Kidney (tissue), 14 donors: ENCODE results near the gene PCBD2. TPM values are rescaled to one million over a fixed set of nuclear protein-coding genes. Genes with fewer than 3 reads are reported as not detected.

Source experiments
- DNase-seq, 5 donors: peaks; one replicate each; pipeline ENCODE4 v3.0.0-alpha.2; 2013 to 2020
- FAIRE-seq: peaks from 2 replicates; lab custom pipeline; 2012; peaks lifted over from hg19 to GRCh38; lab: Jason Lieb, UNC
- H3K27ac ChIP-seq, 2 donors: one replicate each; pipeline ENCODE4 v1.7.0; 2013; ENCODE audit warnings: low read depth in 2 of 2, low read length in 2 of 2, inconsistent platforms in 1 of 2
- H3K27me3 ChIP-seq: one replicate; pipeline ENCODE4 v1.7.1; 2013; ENCODE audit warnings: low read length, inconsistent platforms; ENCODE audit not compliant: control insufficient read depth, insufficient read depth
- H3K36me3 ChIP-seq, 3 donors: one replicate each; pipeline versions ENCODE4 v1.7.0 to v1.7.1; 2013; ENCODE audit warnings: low read length in 3 of 3, control low read depth in 1 of 3, inconsistent platforms in 1 of 3; ENCODE audit not compliant: insufficient read depth in 3 of 3, control insufficient read depth in 2 of 3
- H3K4me1 ChIP-seq, 3 donors: one replicate each; pipeline versions ENCODE4 v1.7.0 to v1.7.1; 2013; ENCODE audit warnings: low read length in 3 of 3, inconsistent platforms in 1 of 3, low read depth in 1 of 3; ENCODE audit not compliant: control insufficient read depth in 2 of 3, insufficient read depth in 2 of 3
- H3K4me3 ChIP-seq, 3 donors: one replicate each; pipeline versions ENCODE4 v1.7.0 to v1.8.1; 2013; ENCODE audit warnings: low read length in 3 of 3, control low read depth in 1 of 3, inconsistent platforms in 1 of 3
- H3K9ac ChIP-seq, 3 donors: one replicate each; pipeline versions ENCODE4 v1.7.0 to v1.7.1; 2013; ENCODE audit warnings: low read length in 3 of 3, control low read depth in 1 of 3, inconsistent platforms in 1 of 3
- H3K9me3 ChIP-seq, 3 donors: one replicate each; pipeline versions ENCODE4 v1.7.0 to v1.7.1; 2013; ENCODE audit warnings: low read length in 3 of 3, control low read depth in 1 of 3, inconsistent platforms in 1 of 3; ENCODE audit not compliant: control insufficient read depth in 2 of 3, insufficient read depth in 1 of 3
- CTCF ChIP-seq: IDR thresholded peaks from 3 replicates; pipeline ENCODE4 v1.5.1; 2012; ENCODE audit warnings: mild to moderate bottlenecking, moderate library complexity, borderline replicate concordance; ENCODE audit not compliant: insufficient read depth; ENCODE audit errors: extremely low read depth
- intact Hi-C: fragments of 100-400 bp; cut with DNase I; formaldehyde crosslinking; loops from one replicate; pipeline ENCODE4 v1.11.1; 2022
- microRNA-seq: library from miRNA; unstranded; fragments of <30 nt; microRNA quantifications from one replicate; pipeline ENCODE4 v1.2.0, GENCODE V29; 2020
- polyA plus RNA-seq: library from polyadenylated mRNA; stranded (reverse); fragments of 350-450 nt; fragmentation: Illumina TruSeq; extraction: RNeasy Lipid Tissue Mini Kit (QIAGEN cat#74804); gene quantifications from one replicate; pipeline ENCODE4 v1.2.3, GENCODE V29; 2014; ENCODE audit warnings: low read depth, low replicate concordance; ENCODE audit not compliant: insufficient read depth
- total RNA-seq: library from RNA; stranded (reverse); fragmentation: NEBNext Ultra II Directional; extraction: Animal tissue kit (Norgen Biotek cat#: 25700); gene quantifications from one replicate; pipeline ENCODE4 v1.2.1, GENCODE V29; 2021
- donor health status: control.
- donor health status: control.
- donor health status: control.
- donor health status: control.
- donor health status: control.
- donor health status: DM: yes; HTN: yes; CAD: no.
- donor health status: Normal renal cell carcinoma (clear cell type).

Gene PCBD2
- total and polyA plus RNA-seq, 2 donors from 2014 or later, result 8.4 to 19.2 TPM

GRCh38 chr5:135011355-135012032 is 106.6 kb downstream of the PCBD2 start:
- no peak for TF ChIP-seq CTCF
- no peaks in the 10 kb centered on the region for H3K27me3 ChIP-seq
- no peak overlapping the region for H3K27ac ChIP-seq
- intact Hi-C loops, result no loop called here
- H3K9ac ChIP-seq, result no peak overlapping the region
- H3K4me3 ChIP-seq, result no peak overlapping the region
- H3K36me3 ChIP-seq, result no peaks in the 10 kb centered on the region
- H3K4me1 ChIP-seq, result no peaks in the 10 kb centered on the region
- DNase-seq (peak in 2 of 5 donors; percentile 31 to 47), FAIRE-seq (no peak)
- no peaks in the 10 kb centered on the region for H3K9me3 ChIP-seq

GRCh38 chr5:135012033-135012588 is 107.2 kb downstream of the PCBD2 start:
- Histone ChIP-seq H3K4me3 (no peak overlapping the region), H3K27ac (no peak overlapping the region), H3K9me3 (no peaks in the 10 kb centered on the region), H3K36me3 (no peaks in the 10 kb centered on the region), H3K27me3 (no peaks in the 10 kb centered on the region), H3K4me1 (no peaks in the 10 kb centered on the region), H3K9ac (no peak overlapping the region)
- DNase-seq (peak in 2 of 5 donors; percentile 11 to 22), FAIRE-seq (no peak)
- TF ChIP-seq CTCF, result no peak
- intact Hi-C loops, result no loop called here

Small RNA genes within 50 kb of the gene (microRNA-seq; reads per million reads assigned to microRNA genes)
- not detected for gene MIR4461

Other genes starting within 250 kb of the PCBD2 start
- 22.9 TPM for gene CAMLG, start 166.6 kb upstream of the PCBD2 start, total RNA-seq
- 47.0 TPM for gene CAMLG, start 166.6 kb upstream of the PCBD2 start, polyA plus RNA-seq
- gene DDX46, start 146.4 kb upstream of the PCBD2 start, total RNA-seq, result 39.7 TPM
- gene DDX46, start 146.4 kb upstream of the PCBD2 start, polyA plus RNA-seq, result 11.3 TPM
- 46.1 TPM for gene C5orf24, start 59.2 kb upstream of the PCBD2 start, total RNA-seq
- 18.2 TPM for gene C5orf24, start 59.2 kb upstream of the PCBD2 start, polyA plus RNA-seq
- 78.0 TPM for gene TXNDC15, start 30.8 kb upstream of the PCBD2 start, total RNA-seq
- gene TXNDC15, start 30.8 kb upstream of the PCBD2 start, polyA plus RNA-seq, result 87.3 TPM
- 1.4 TPM for gene CATSPER3, start 62.8 kb downstream of the PCBD2 start, total RNA-seq
- gene CATSPER3, start 62.8 kb downstream of the PCBD2 start, polyA plus RNA-seq, result 1.4 TPM
- not detected for gene PITX1, start 129.1 kb downstream of the PCBD2 start, total RNA-seq
- not detected for gene PITX1, start 129.1 kb downstream of the PCBD2 start, polyA plus RNA-seq